Measurements from ENCODE around the gene HSD17B13.

GRCh38 chr4:87266986-87267385 is 55.7 kb downstream of the HSD17B13 start:
- TF ChIP-seq POLR2A (IDR thresholded peaks at IDR 0.05; ENCODE audit: low read length) (no peak), GATA1 (IDR thresholded peaks at IDR 0.05; ENCODE audit: low read depth, low read length) (no peak)

All from erythroblast (primary cell).